HUES48 (cell line): ENCODE measurements around the gene SLC4A4.

Experiments used
- H3K27ac ChIP-seq: one replicate; pipeline ENCODE4 v1.7.0; 2013; ENCODE audit warnings: low read depth, low read length, inconsistent platforms
- H3K27me3 ChIP-seq: 2 replicates; pipeline ENCODE4 v1.6.1; 2013; ENCODE audit warnings: mild to moderate bottlenecking, low read length; ENCODE audit not compliant: control insufficient read depth, insufficient read depth
- H3K36me3 ChIP-seq: 2 replicates; pipeline ENCODE4 v1.6.1; 2013; ENCODE audit warnings: low read length; ENCODE audit not compliant: control insufficient read depth, insufficient read depth
- H3K4me1 ChIP-seq: 2 replicates; pipeline ENCODE4 v1.6.1; 2013; ENCODE audit warnings: mild to moderate bottlenecking, low read length; ENCODE audit not compliant: control insufficient read depth, insufficient read depth
- H3K4me3 ChIP-seq: 2 replicates; pipeline ENCODE4 v1.5.1; 2013; ENCODE audit warnings: mild to moderate bottlenecking, low read depth, low read length
- H3K9ac ChIP-seq: 2 replicates; pipeline ENCODE4 v1.6.1; 2013; ENCODE audit warnings: mild to moderate bottlenecking, low read depth, low read length, moderate library complexity
- H3K9me3 ChIP-seq: 2 replicates; pipeline ENCODE4 v1.6.1; 2013; ENCODE audit warnings: low read length; ENCODE audit not compliant: control insufficient read depth, insufficient read depth

SLC4A4 gene

DNA sequence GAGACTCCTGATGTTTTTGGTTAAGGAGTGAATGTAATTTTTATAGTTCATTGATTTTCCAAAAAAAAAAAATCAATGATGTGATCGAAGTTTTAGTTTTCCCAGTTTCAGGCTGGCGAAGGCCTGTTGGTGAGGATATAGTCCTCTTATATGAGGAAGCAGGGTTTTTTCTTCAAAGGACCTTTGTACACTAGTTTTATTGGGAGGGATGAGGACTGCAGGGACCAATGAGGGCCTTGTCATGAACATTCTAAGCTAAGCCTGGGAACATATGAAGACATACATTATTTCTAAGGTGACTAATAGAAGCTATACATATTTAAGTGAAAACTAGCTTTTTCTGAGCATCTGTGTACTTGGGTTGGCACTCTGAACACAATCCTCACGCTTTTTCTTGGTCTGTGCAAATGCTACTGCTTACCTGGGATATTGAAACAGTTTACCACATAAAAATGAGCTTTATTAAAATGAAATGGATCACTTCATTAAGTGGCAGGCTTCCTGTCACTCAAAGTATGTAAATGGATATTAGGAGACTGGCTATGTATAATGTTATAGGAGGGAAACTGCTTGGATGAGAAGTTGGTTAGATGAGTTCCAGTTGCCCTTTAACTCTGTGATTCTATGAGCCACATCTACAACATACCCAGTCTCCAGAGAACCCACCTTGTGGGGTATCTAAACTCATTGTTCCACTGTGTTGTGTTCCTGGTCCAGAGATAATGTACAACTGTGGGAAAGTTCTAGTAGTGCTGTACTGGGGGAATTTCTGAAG is 43.5 kb downstream of the SLC4A4 start:
- H3K36me3 ChIP-seq = no peaks in the 10 kb centered on the region
- no peaks in the 10 kb centered on the region for H3K27me3 ChIP-seq
- no peak overlapping the region for H3K27ac ChIP-seq
- no peaks in the 10 kb centered on the region for H3K9me3 ChIP-seq
- H3K9ac ChIP-seq = no peak overlapping the region
- H3K4me1 ChIP-seq = no peaks in the 10 kb centered on the region
- no peak overlapping the region for H3K4me3 ChIP-seq

DNA sequence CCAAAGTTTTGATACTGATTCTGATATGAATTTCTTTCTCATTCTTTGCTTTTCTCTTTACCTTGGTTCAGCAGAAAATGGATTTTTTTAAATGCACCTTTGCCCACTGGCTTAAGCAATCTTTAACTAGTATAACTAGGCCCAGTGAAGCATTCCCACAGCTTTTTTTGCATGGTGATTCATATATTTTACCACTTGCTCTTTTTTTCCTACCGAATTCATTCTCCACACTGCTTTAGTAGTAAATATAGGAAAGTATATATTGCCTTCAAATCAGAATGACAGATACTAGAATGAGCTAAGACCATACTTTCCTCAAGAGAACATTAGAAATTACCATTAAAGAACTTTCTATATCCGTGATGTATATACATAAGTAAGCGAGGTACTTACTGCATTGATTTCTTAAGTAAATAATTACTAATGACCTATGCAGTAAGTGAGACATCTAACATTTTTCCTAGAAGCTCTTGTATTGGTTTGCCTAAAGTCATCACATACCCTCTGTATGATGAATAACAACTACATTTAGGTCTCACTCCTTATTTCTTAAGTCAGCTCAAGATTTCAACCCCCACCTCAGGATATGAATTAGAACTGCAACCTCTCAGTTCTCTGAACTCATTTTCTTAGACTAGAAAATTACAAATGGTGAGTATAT is 44.2 kb downstream of the SLC4A4 start:
- no peaks in the 10 kb centered on the region for H3K27me3 ChIP-seq
- no peak overlapping the region for H3K4me3 ChIP-seq
- H3K9me3 ChIP-seq = no peaks in the 10 kb centered on the region
- H3K9ac ChIP-seq = no peak overlapping the region
- no peaks in the 10 kb centered on the region for H3K4me1 ChIP-seq
- no peaks in the 10 kb centered on the region for H3K36me3 ChIP-seq
- no peak overlapping the region for H3K27ac ChIP-seq

DNA sequence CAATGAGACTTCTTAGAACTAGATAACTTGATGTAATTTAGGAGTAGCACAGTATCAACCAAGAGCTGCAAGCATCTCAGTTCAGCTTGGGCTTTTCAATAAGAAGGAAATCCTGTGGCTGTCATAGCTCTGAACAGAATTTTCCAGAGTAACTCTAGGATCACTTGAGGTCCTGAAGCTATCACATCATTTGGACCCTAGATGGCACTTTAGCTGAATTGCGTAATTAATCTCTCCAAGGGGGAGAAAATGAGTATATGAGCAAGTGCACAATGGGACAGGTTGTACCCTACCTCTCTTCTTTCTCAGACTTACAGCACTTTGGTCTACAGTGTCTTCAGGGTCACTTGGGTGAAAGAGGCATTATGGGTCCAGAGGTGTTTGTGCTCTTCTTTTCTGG is 45.2 kb downstream of the SLC4A4 start:
- Histone ChIP-seq H3K9me3 (no peaks in the 10 kb centered on the region), H3K9ac (no peak overlapping the region), H3K4me3 (no peak overlapping the region), H3K4me1 (no peaks in the 10 kb centered on the region), H3K27me3 (no peaks in the 10 kb centered on the region), H3K27ac (no peak overlapping the region), H3K36me3 (no peaks in the 10 kb centered on the region)

DNA sequence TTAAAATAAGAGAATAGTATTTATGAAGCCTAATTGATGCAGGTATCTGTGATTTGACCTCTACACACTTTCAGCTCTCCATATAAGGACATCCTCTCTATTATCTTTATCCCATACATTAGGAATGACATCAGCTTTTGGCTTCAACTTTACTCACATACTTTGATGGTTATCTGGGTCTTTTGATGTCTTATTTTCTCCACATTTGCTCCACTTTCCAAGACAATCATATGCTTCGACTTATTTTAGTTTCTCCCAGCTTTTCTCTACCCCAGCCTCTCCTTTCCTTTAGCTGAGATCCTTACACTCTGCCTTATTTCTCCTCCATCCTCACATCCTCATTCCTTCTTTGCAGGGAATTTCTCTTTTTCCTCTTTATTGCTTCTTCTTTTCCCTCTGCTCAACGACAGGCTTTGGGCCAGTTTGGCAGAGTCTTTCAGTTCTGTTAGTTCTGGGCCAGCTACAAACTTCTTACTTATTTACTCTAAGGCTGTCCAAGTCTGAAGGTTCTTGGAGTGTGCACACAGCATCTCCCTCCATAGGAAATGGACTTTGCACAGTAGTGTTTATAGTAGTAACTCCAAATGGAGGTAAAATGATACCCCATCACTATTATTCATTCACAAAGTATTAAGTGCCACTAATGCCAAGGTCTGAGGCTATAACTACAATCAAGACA is 50.5 kb downstream of the SLC4A4 start:
- Histone ChIP-seq H3K27me3 (no peaks in the 10 kb centered on the region), H3K27ac (no peak overlapping the region), H3K9me3 (no peaks in the 10 kb centered on the region), H3K4me1 (peaks cover 10% of the 10 kb centered on the region), H3K4me3 (no peak overlapping the region), H3K9ac (no peak overlapping the region), H3K36me3 (no peaks in the 10 kb centered on the region)

- no peaks in the 10 kb centered on the region for H3K36me3 ChIP-seq
- H3K4me3 ChIP-seq = no peak overlapping the region
- H3K27me3 ChIP-seq = no peaks in the 10 kb centered on the region
- no peak overlapping the region for H3K27ac ChIP-seq
- H3K9ac ChIP-seq = no peak overlapping the region
- no peaks in the 10 kb centered on the region for H3K9me3 ChIP-seq
- peaks cover 17% of the 10 kb centered on the region for H3K4me1 ChIP-seq
These were observed 53.3 kb downstream of the SLC4A4 start for GRCh38 chr4:71392109-71392508.

GRCh38 chr4:71396382-71396781 is 57.6 kb downstream of the SLC4A4 start:
- Histone ChIP-seq H3K4me3 (no peak overlapping the region), H3K9ac (no peak overlapping the region), H3K27me3 (no peaks in the 10 kb centered on the region), H3K36me3 (no peaks in the 10 kb centered on the region), H3K27ac (no peak overlapping the region), H3K4me1 (peaks cover 28% of the 10 kb centered on the region), H3K9me3 (no peaks in the 10 kb centered on the region)

GRCh38 chr4:71400810-71401209 is 62.0 kb downstream of the SLC4A4 start:
- peaks cover 16% of the 10 kb centered on the region; the same call in 1 of the 2 replicates for H3K4me1 ChIP-seq
- H3K27me3 ChIP-seq = no peaks in the 10 kb centered on the region
- H3K36me3 ChIP-seq = no peaks in the 10 kb centered on the region
- no peak overlapping the region for H3K4me3 ChIP-seq
- no peaks in the 10 kb centered on the region for H3K9me3 ChIP-seq
- H3K27ac ChIP-seq = no peak overlapping the region
- no peak overlapping the region for H3K9ac ChIP-seq

DNA sequence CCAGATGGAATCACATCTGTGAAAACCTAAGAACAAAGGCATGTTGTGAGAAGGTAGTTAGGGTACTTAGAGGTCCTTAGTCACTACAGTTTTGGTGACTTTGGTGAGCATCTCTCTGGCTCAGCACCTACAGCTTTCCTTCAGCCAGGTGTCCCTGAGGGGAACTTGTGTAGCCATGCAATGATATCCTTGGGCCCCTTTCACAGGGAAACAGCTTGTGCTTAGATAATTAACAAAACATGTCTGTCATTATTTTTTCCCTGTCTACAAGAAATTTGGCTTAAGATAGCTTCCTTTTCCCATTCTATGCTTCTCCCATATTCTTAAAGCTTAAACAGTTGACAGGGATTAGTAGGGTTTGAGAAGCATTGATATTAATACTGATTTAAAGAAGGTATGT is 63.8 kb downstream of the SLC4A4 start:
- Histone ChIP-seq H3K9me3 (no peaks in the 10 kb centered on the region), H3K4me3 (no peak overlapping the region), H3K4me1 (peaks cover 6% of the 10 kb centered on the region; the same call in 1 of the 2 replicates), H3K9ac (no peak overlapping the region), H3K27ac (no peak overlapping the region), H3K27me3 (no peaks in the 10 kb centered on the region), H3K36me3 (no peaks in the 10 kb centered on the region)

- Histone ChIP-seq H3K4me3 (no peak overlapping the region), H3K36me3 (no peaks in the 10 kb centered on the region), H3K4me1 (peaks cover 6% of the 10 kb centered on the region; the same call in 1 of the 2 replicates), H3K27me3 (no peaks in the 10 kb centered on the region), H3K9me3 (no peaks in the 10 kb centered on the region; the same call in 1 of the 2 replicates), H3K27ac (no peak overlapping the region), H3K9ac (no peak overlapping the region)
These were observed 65.2 kb downstream of the SLC4A4 start for GRCh38 chr4:71404049-71404448.

- Histone ChIP-seq H3K27me3 (no peaks in the 10 kb centered on the region), H3K36me3 (no peaks in the 10 kb centered on the region)
These were observed 67.0 kb downstream of the SLC4A4 start for GRCh38 chr4:71405791-71406190.

GRCh38 chr4:71406459-71406963 is 67.7 kb downstream of the SLC4A4 start:
- Histone ChIP-seq H3K9ac (no peak overlapping the region), H3K36me3 (no peaks in the 10 kb centered on the region), H3K27me3 (no peaks in the 10 kb centered on the region), H3K4me1 (no peaks in the 10 kb centered on the region), H3K4me3 (no peak overlapping the region), H3K9me3 (peaks cover 4% of the 10 kb centered on the region; the same call in 1 of the 2 replicates), H3K27ac (no peak overlapping the region)

More at GRCh38 chr4:71405791-71406190, 67.0 kb downstream of the SLC4A4 start:
- Histone ChIP-seq H3K9me3 (peaks cover 4% of the 10 kb centered on the region; the same call in 1 of the 2 replicates), H3K4me3 (no peak overlapping the region), H3K27ac (no peak overlapping the region), H3K4me1 (no peaks in the 10 kb centered on the region), H3K9ac (no peak overlapping the region)
